GM23248 (cell line): ENCODE data around the gene SEZ6L.

Experiments used
- EZH2 ChIP-seq: fragments of 200-600 bp; sonication (generic); IDR thresholded peaks from 2 replicates; pipeline ENCODE4 v1.6.1; 2018; ENCODE audit warnings: antibody characterized with exemption, mild to moderate bottlenecking; ENCODE audit not compliant: insufficient read depth, poor library complexity, severe bottlenecking
- EZH2phosphoT487 ChIP-seq: fragments of 200-600 bp; sonication (generic); IDR thresholded peaks from 2 replicates; pipeline ENCODE4 v1.6.1; 2018; ENCODE audit warnings: antibody characterized with exemption, moderate library complexity, mild to moderate bottlenecking, low read depth; ENCODE audit not compliant: insufficient read depth

DNA sequence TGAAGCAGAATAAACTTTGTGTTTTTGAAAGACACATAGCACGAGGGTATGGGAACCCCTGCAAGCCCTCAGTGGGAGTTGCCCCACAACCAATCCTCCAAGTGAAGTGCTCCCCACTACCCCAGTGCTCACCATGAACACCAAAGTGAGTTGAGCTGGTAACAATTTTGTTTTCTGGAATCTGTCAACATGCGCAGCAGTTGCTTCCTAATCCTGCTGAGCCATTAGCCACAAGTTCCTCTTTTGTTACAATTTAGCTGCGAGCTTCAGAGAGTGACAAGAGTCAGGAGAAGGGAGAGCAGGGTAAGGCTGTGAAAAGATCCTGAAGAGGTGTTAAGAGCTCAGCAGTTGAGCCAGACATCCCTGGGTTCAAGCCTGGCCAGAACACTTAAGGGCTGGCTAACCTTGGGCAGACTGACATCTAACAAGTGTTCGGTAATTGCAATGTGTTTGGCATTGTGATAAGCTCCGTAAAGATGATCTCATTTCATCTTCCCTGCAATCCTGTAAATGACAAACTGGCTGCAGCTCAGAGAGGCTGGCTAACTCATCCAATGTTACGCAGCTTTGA is 235.7 kb downstream of the SEZ6L start:
- TF ChIP-seq EZH2phosphoT487 = no peak
- no peak for TF ChIP-seq EZH2
